ENCODE measurements around the gene ADGRF3. TPM values are rescaled to one million over a fixed set of nuclear protein-coding genes. Genes with fewer than 3 reads are reported as not detected.
"Not testable (repeated sequence)": the region's sequence is repeated elsewhere in the genome, so short reads cannot be mapped to it uniquely, and the experiment has no call there.

The ADGRF3 gene
- total RNA-seq, 1 donor from 2014 or later = not detected

DNA sequence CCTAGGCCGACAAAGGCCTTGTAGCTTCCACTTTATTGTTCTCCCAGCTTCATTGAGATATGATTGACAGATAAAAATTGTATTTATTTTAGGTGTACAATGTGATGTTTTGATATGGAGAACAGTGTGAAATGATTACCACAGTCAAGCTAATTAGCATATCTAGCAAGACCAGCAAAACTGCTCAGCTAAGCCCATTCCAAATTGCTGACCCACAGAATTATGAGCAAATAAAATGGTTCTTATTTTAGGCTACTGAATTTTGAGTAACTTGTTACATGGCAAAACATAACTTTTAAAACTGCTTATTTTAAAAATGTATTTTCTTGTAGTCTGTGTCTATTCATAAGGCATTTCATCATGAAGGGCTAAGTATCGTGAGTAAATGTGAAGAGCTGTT lies 9.3 kb downstream of the ADGRF3 start:
- no peak overlapping the region for H3K27ac ChIP-seq (ENCODE audit: low read depth, low read length)
- H3K4me3 ChIP-seq (ENCODE audit: low read length in 3 of 3) = no peak overlapping the region
- H3K9ac ChIP-seq (ENCODE audit: low read depth in 1 of 3, low read length in 3 of 3) = no peak overlapping the region
- no peaks in the 10 kb centered on the region for H3K9me3 ChIP-seq (ENCODE audit: control insufficient read depth in 3 of 3, low read length in 3 of 3)
- no peaks in the 10 kb centered on the region for H3K27me3 ChIP-seq (ENCODE audit: control insufficient read depth in 3 of 3, insufficient read depth in 3 of 3, low read length in 3 of 3)
- H3K4me1 ChIP-seq (ENCODE audit: control insufficient read depth in 3 of 3, insufficient read depth in 3 of 3, low read length in 3 of 3) = no peaks in the 10 kb centered on the region
- H3K36me3 ChIP-seq (ENCODE audit: control insufficient read depth in 3 of 3, insufficient read depth in 3 of 3, low read length in 3 of 3) = no peaks in the 10 kb centered on the region

DNA sequence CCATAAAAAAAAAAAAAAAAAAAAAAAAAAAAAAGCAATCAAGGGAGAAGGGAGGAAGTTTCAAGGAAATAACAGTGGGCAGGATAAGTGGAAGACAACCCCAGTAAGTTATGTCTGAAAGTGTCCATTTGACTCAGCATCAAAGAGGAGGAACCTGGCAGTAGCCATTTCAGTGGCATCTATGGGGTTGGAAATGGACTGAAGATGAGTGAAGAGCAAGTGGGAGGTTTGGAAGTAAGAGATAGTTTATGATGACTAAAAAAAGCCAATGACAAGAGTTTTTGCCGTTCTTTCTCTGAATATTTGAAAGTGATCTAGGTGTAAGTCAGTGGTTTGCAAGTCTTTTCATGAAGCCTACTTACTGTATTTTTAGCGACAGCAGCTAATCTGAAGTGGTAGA lies 9.9 kb downstream of the ADGRF3 start:
- H3K9me3 ChIP-seq (ENCODE audit: control insufficient read depth in 3 of 3, low read length in 3 of 3) = no peaks in the 10 kb centered on the region
- H3K27me3 ChIP-seq (ENCODE audit: control insufficient read depth in 3 of 3, insufficient read depth in 3 of 3, low read length in 3 of 3) = no peaks in the 10 kb centered on the region
- no peak overlapping the region for H3K27ac ChIP-seq (ENCODE audit: low read depth, low read length)
- H3K4me1 ChIP-seq (ENCODE audit: control insufficient read depth in 3 of 3, insufficient read depth in 3 of 3, low read length in 3 of 3) = no peaks in the 10 kb centered on the region
- no peak overlapping the region for H3K4me3 ChIP-seq (ENCODE audit: low read length in 3 of 3)
- H3K36me3 ChIP-seq (ENCODE audit: control insufficient read depth in 3 of 3, insufficient read depth in 3 of 3, low read length in 3 of 3) = no peaks in the 10 kb centered on the region
- H3K9ac ChIP-seq (ENCODE audit: low read depth in 1 of 3, low read length in 3 of 3) = no peak overlapping the region

DNA sequence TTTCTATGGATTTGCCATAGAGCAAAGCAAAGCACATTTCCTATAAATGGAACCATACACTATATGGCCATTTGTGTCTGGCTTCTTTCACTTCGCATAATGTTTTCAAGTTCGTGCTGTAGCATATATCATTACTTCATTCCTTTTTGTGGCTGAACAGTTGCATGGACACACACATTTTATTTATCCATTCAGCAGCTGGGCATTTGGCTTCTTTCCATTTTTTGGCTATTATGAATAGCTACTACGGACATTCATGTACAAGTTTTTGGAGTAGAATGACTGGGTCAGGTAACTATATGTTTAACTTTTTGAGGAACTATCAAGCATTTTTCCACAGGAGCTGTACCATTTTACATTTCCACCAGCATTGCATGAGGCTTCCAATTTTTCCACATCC lies 11.4 kb downstream of the ADGRF3 start:
- Histone ChIP-seq H3K9me3 (ENCODE audit: control insufficient read depth in 3 of 3, low read length in 3 of 3) (no peaks in the 10 kb centered on the region), H3K27me3 (ENCODE audit: control insufficient read depth in 3 of 3, insufficient read depth in 3 of 3, low read length in 3 of 3) (no peaks in the 10 kb centered on the region), H3K4me3 (ENCODE audit: low read length in 3 of 3) (no peak overlapping the region), H3K4me1 (ENCODE audit: control insufficient read depth in 3 of 3, insufficient read depth in 3 of 3, low read length in 3 of 3) (peaks cover 0 to 3% (median 0%) of the 10 kb centered on the region in 3 donors), H3K27ac (ENCODE audit: low read depth, low read length) (no peak overlapping the region), H3K9ac (ENCODE audit: low read depth in 1 of 3, low read length in 3 of 3) (no peak overlapping the region), H3K36me3 (ENCODE audit: control insufficient read depth in 3 of 3, insufficient read depth in 3 of 3, low read length in 3 of 3) (no peaks in the 10 kb centered on the region)

DNA sequence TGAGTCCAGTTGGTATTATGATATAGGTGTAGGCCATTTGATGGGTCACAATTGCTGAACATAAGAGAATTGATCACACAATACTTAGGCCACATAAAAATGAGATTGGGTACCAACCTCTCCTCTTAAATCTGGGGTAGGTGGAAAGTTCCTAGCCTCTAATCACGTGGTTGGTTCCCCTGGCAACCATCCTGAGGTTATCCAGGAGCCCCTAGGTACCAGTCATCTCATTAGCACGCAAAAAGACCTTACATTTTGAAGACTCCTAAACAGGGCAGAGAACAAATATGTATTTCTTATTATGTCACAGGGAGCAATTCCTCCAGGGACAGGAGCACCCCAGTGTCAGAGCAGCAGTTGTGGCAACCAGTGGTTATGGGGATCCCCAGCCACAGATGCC lies 13.3 kb downstream of the ADGRF3 start:
- H3K27ac ChIP-seq (ENCODE audit: low read depth, low read length) = no peak overlapping the region
- H3K9ac ChIP-seq (ENCODE audit: low read depth in 1 of 3, low read length in 3 of 3) = no peak overlapping the region
- H3K36me3 ChIP-seq (ENCODE audit: control insufficient read depth in 3 of 3, insufficient read depth in 3 of 3, low read length in 3 of 3) = no peaks in the 10 kb centered on the region
- H3K9me3 ChIP-seq (ENCODE audit: control insufficient read depth in 3 of 3, low read length in 3 of 3) = no peaks in the 10 kb centered on the region
- H3K4me3 ChIP-seq (ENCODE audit: low read length in 3 of 3) = no peak overlapping the region
- no peaks in the 10 kb centered on the region for H3K27me3 ChIP-seq (ENCODE audit: control insufficient read depth in 3 of 3, insufficient read depth in 3 of 3, low read length in 3 of 3)
- peaks cover 0 to 4% (median 0%) of the 10 kb centered on the region in 3 donors for H3K4me1 ChIP-seq (ENCODE audit: control insufficient read depth in 3 of 3, insufficient read depth in 3 of 3, low read length in 3 of 3)

DNA sequence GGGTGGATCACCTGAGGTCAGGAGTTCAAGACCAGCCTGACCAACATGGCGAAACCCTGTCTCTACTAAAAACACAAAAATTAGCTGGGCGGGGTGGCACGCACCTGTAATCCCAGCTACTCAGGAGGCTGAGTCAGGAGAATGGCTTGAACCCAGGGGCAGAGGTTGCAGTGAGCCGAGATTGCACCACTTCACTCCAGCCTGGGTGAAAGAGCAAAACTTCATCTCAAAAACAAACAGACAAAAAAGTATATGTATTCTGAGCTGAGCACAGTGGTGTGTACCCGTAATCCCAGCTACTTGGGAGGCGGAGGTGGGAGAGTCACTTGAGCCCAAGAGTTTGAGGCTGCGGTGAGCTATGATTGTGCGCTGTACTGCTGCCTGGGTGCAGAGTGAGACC lies 15.3 kb downstream of the ADGRF3 start:
- H3K4me3 ChIP-seq (ENCODE audit: low read length in 3 of 3); H3K27ac ChIP-seq (ENCODE audit: low read depth, low read length); H3K36me3 ChIP-seq (ENCODE audit: control insufficient read depth in 3 of 3, insufficient read depth in 3 of 3, low read length in 3 of 3); H3K9ac ChIP-seq (ENCODE audit: low read depth in 1 of 3, low read length in 3 of 3); H3K9me3 ChIP-seq (ENCODE audit: control insufficient read depth in 3 of 3, low read length in 3 of 3); H3K27me3 ChIP-seq (ENCODE audit: control insufficient read depth in 3 of 3, insufficient read depth in 3 of 3, low read length in 3 of 3); H3K4me1 ChIP-seq (ENCODE audit: control insufficient read depth in 3 of 3, insufficient read depth in 3 of 3, low read length in 3 of 3): not testable (repeated sequence)

DNA sequence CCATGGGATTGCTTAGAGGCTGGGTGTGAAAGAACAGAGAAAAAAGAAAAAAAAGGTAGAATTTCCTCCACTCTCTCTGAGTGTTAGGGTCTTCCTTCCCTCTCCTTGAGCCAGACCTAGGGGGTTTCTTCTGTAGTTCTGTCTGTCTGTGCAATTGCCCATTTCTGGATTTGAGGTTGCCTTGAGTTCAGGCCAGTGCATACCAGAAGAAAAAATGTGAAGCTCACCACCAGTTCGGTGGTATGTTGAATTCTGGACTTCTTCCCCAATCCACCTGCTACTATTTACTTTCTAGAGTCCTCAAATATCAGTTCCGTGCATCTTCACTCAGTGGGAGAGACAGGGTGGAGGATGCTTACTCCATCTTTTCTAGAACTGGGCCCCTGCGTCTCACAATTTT lies 16.0 kb downstream of the ADGRF3 start:
- no peak overlapping the region for H3K27ac ChIP-seq (ENCODE audit: low read depth, low read length)
- H3K36me3 ChIP-seq (ENCODE audit: control insufficient read depth in 3 of 3, insufficient read depth in 3 of 3, low read length in 3 of 3) = no peaks in the 10 kb centered on the region
- no peaks in the 10 kb centered on the region for H3K27me3 ChIP-seq (ENCODE audit: control insufficient read depth in 3 of 3, insufficient read depth in 3 of 3, low read length in 3 of 3)
- peaks cover 0 to 4% (median 0%) of the 10 kb centered on the region in 3 donors for H3K4me1 ChIP-seq (ENCODE audit: control insufficient read depth in 3 of 3, insufficient read depth in 3 of 3, low read length in 3 of 3)
- no peak overlapping the region for H3K4me3 ChIP-seq (ENCODE audit: low read length in 3 of 3)
- no peaks in the 10 kb centered on the region for H3K9me3 ChIP-seq (ENCODE audit: control insufficient read depth in 3 of 3, low read length in 3 of 3)
- no peak overlapping the region for H3K9ac ChIP-seq (ENCODE audit: low read depth in 1 of 3, low read length in 3 of 3)

DNA sequence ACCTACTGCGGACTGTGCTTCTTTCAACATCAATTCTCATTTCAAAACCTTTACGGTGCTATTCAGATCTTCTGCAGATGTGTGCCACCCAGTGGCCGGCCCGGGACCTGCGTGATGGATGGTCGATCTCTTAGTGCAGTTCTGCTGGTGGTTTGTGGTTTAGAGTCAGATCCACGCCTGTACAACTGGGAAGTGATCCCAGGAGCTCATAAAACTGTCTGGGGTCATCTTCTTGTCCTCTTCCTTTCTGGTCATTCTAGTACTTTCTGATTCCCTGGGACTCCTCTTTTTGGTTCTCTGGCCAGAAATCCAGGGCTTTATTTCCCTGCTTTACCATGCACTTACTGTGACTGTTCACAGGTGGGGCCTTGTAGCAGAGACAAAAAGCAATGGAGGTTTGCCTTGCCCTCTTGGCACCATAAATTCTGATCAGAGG lies 16.5 kb downstream of the ADGRF3 start:
- H3K27me3 ChIP-seq (ENCODE audit: control insufficient read depth in 3 of 3, insufficient read depth in 3 of 3, low read length in 3 of 3) = no peaks in the 10 kb centered on the region
- no peak overlapping the region for H3K4me3 ChIP-seq (ENCODE audit: low read length in 3 of 3)
- H3K36me3 ChIP-seq (ENCODE audit: control insufficient read depth in 3 of 3, insufficient read depth in 3 of 3, low read length in 3 of 3) = no peaks in the 10 kb centered on the region
- H3K9ac ChIP-seq (ENCODE audit: low read depth in 1 of 3, low read length in 3 of 3) = no peak overlapping the region
- peaks cover 0 to 4% (median 0%) of the 10 kb centered on the region in 3 donors for H3K4me1 ChIP-seq (ENCODE audit: control insufficient read depth in 3 of 3, insufficient read depth in 3 of 3, low read length in 3 of 3)
- H3K27ac ChIP-seq (ENCODE audit: low read depth, low read length) = no peak overlapping the region
- no peaks in the 10 kb centered on the region for H3K9me3 ChIP-seq (ENCODE audit: control insufficient read depth in 3 of 3, low read length in 3 of 3)

DNA sequence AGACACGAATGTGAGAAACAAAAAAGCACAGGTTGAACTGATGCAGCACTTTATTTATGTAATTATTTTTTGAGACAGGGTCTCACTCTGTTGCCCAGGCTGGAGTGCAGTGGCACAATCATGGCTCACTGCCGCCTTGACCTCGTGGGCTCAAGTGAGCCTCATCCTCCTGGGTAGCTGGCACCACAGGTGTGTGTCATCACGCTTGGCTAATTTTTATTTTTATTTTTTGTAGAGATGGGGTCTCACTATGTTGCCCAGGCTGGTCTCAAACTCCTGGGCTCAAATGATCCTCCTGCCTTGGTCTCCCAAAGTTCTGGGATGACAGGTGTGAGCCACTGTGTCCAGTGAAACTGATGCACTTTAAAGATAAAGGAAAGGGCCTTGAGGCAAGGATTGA lies 17.5 kb downstream of the ADGRF3 start:
- H3K4me1 ChIP-seq (ENCODE audit: control insufficient read depth in 3 of 3, insufficient read depth in 3 of 3, low read length in 3 of 3); H3K27ac ChIP-seq (ENCODE audit: low read depth, low read length); H3K36me3 ChIP-seq (ENCODE audit: control insufficient read depth in 3 of 3, insufficient read depth in 3 of 3, low read length in 3 of 3); H3K9me3 ChIP-seq (ENCODE audit: control insufficient read depth in 3 of 3, low read length in 3 of 3); H3K9ac ChIP-seq (ENCODE audit: low read depth in 1 of 3, low read length in 3 of 3); H3K4me3 ChIP-seq (ENCODE audit: low read length in 3 of 3); H3K27me3 ChIP-seq (ENCODE audit: control insufficient read depth in 3 of 3, insufficient read depth in 3 of 3, low read length in 3 of 3): not testable (repeated sequence)

DNA sequence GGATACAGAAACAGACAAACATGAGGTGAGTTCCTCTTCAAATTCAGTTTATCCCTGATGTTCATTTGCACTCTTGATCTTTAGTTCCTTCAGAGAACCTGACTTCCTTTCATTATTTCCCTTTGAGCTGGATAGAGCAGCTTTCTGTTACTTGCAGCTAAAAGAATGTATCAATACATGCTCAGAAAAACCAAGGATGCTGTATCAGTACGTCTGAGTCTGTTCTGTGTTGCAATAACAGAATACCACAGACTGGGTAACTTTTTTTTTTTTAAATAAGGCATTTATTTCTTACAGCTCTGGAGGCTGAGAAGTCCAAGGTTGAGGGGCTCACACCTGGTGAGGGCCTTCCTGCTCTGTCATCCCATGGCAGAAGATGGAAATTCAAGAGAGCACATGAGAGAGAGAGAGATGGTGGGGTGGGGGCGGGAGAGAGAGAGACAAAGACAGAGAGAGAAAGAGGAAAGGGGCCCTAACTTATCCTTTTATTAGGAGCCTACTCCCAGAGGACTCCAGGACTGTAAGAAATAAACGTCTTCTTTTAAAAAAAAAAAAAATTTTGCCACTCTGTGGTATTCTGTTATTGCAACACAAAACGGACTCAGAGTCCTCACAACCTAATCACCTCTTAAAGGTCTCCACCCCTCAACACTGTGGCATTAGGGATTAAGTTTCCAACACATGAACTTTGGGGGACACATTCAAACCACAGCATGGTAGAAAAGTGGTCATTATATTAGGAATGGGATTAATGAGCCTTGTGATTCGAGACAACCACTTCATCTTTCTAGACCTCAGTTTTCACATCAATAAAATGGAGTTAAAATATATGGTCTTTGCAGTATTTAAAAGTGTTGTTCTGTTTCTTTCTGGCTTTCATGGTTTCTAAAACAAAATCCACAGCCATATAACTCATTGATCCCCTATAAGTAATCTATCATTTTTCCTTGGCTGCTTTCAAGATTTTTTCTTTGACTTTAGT lies 19.0 kb downstream of the ADGRF3 start:
- Histone ChIP-seq H3K27me3 (ENCODE audit: control insufficient read depth in 3 of 3, insufficient read depth in 3 of 3, low read length in 3 of 3) (no peaks in the 10 kb centered on the region), H3K4me3 (ENCODE audit: low read length in 3 of 3) (no peak overlapping the region), H3K9ac (ENCODE audit: low read depth in 1 of 3, low read length in 3 of 3) (no peak overlapping the region), H3K9me3 (ENCODE audit: control insufficient read depth in 3 of 3, low read length in 3 of 3) (no peaks in the 10 kb centered on the region), H3K27ac (ENCODE audit: low read depth, low read length) (no peak overlapping the region), H3K4me1 (ENCODE audit: control insufficient read depth in 3 of 3, insufficient read depth in 3 of 3, low read length in 3 of 3) (peaks cover 0 to 4% (median 0%) of the 10 kb centered on the region in 3 donors), H3K36me3 (ENCODE audit: control insufficient read depth in 3 of 3, insufficient read depth in 3 of 3, low read length in 3 of 3) (no peaks in the 10 kb centered on the region)

DNA sequence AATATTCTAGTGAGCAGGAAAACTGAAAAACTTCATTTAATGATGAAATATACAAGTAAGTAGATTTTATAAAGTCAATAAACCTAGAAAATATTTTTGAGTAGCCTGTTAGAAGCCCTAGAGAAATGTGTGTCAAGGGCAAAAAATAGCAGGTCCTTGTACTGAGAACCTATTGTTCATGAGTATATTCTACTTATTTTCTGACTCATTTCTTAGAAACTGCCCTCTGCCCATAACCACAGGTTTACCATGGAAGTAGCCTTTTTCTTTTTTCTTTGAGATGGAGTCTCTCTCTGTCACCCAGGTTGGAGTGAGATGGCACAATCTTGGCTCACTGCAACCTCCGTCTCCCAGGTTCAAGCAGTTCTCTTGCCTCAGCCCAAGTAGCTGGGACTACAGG lies 20.1 kb downstream of the ADGRF3 start:
- Histone ChIP-seq H3K4me3 (ENCODE audit: low read length in 3 of 3) (no peak overlapping the region), H3K36me3 (ENCODE audit: control insufficient read depth in 3 of 3, insufficient read depth in 3 of 3, low read length in 3 of 3) (no peaks in the 10 kb centered on the region), H3K27me3 (ENCODE audit: control insufficient read depth in 3 of 3, insufficient read depth in 3 of 3, low read length in 3 of 3) (no peaks in the 10 kb centered on the region), H3K9me3 (ENCODE audit: control insufficient read depth in 3 of 3, low read length in 3 of 3) (no peaks in the 10 kb centered on the region), H3K4me1 (ENCODE audit: control insufficient read depth in 3 of 3, insufficient read depth in 3 of 3, low read length in 3 of 3) (peaks cover 0 to 4% (median 0%) of the 10 kb centered on the region in 3 donors), H3K9ac (ENCODE audit: low read depth in 1 of 3, low read length in 3 of 3) (no peak overlapping the region), H3K27ac (ENCODE audit: low read depth, low read length) (no peak overlapping the region)
